Left kidney (tissue), 2 donors: ENCODE results near the gene IL12A. TPM values are rescaled to one million over a fixed set of nuclear protein-coding genes. Genes with fewer than 3 reads are reported as not detected.

Source experiments
- DNase-seq: peaks from one replicate; pipeline ENCODE4 v3.0.0-alpha.2; 2013
- polyA plus RNA-seq: library from polyadenylated mRNA; unstranded; fragments of 120-200 nt; gene quantifications from one replicate; pipeline ENCODE4 v1.2.1, GENCODE V29; 2013; ENCODE audit not compliant: insufficient read length

The IL12A gene
- polyA plus RNA-seq, 1 donor = 1.3 TPM

DNA sequence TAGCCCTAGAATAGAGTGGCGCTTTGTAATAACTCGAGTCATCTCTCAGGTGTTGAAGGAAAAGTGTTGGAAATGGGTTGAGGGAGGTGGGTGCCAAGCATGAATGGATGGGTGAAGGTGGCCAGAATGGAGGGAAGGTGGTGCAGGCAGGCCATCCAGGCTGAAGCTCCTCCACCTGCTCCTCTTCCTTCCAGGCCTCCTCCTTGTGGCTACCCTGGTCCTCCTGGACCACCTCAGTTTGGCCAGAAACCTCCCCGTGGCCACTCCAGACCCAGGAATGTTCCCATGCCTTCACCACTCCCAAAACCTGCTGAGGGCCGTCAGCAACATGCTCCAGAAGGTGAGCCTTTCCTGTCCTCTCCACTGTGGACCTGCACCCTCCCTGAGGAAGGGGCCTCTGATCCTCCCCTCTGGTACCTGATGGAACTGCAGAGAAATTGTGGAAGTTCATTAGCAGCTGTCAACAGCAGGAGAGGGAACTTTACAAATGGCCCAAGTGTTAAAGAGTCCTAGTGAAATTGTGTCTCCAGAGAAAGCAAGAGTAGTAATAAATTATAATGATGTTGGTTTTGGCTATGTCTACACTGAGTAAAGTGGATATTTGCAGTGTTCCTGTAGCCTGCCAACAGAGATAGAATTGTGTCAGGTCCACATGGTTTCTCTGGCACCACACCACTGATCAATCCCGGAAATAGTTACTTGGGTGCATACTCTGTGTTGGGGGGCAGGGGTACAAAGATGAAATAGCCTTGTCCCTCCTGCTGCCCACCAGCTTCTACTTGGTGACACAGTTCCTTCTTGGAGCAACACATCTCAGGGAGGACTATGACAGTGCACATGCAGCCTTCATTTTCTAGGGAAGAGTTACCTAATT is 1.6 kb downstream of the IL12A start:
- DNase-seq = no peak

DNA sequence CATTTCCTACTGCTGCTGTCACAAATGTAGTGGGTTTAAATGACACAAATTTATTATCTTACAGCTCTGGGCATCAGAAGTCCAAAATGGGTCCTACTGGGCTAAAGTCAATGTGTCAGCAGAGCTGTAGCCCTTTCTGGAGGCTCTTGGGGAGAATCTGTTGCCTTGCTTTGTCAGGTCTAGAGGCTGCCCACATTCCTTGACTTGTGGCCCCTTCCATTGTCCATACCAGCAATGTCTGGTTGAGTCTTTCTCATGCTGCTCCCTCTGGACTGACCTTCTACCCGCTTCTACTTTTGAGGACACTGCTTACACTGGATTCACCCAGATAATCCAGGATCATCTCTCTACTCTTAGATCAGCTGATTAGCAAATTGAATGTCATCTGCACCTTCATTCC is 3.0 kb downstream of the IL12A start:
- DNase-seq = no peak

DNA sequence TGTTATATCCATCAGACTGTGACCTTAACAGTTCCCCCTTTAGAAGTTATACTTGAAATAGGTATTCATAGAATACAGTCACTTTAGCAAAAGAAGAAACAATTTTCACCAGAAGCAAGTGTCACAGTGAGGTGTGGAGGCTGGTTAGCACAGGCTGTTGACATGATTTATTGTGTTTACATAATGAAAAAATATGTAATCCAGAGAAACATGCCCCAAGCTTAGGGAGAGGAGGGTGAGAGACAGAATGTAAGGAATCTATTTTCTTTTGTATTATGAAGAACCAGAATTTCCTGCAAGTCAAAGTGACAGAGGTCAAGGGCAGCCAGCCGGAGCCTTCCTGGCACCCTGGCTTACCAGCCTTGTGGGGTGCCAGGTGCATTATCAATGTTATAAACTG is 4.0 kb downstream of the IL12A start:
- no peak for DNase-seq

DNA sequence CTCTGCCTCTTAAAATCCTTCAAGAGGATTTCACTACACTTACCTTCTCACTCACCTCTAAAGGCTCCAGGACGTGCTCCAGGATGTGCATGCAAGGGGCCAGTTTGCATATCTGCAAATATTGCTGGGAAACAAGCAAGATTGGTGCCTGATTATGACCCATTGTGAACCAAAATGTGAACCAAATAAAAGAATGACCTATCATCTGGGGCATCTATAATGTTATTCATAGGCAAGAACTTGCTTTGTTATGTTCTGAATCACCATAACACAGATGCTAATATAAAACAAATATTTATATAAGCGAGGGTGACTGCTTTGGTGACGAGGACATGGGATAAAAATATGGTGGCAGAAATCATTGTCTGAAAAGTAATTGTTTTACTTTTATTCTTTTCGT is 5.5 kb downstream of the IL12A start:
- DNase-seq = no peak

DNA sequence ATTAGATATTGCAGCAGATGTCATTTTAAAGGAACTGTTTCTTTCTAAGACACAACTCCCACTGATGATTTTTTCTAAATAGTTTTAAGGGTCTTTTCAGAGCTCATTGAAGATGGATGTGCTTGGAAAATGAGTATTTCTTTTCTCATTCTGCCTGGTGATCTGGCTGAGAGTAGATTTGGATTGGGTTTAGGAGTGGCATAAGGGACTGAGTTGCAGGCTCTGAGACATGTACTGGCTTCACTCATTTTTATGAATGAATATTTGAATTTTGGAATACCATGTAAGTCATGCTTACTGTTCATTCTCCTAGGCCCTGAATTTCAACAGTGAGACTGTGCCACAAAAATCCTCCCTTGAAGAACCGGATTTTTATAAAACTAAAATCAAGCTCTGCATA is 6.5 kb downstream of the IL12A start:
- no peak for DNase-seq

DNA sequence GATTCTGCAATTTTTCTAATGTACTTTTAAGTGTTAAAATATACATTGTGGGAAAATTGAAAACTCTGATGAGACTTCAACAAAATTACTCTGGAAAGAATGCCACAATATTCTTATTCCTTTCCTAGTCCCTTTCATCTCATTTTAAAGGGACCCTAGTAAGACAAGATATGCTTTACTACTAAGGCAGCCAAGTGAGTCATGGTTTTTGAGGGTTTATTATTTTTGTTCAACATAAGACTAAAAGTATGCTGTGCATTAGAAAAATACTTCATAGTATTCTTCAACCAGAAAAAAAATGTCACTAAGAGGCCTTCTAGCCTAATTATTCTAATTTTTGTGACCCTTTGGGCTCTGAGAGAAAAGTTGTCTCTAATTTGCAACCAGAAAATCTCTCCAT is 7.4 kb downstream of the IL12A start:
- no peak for DNase-seq

DNA sequence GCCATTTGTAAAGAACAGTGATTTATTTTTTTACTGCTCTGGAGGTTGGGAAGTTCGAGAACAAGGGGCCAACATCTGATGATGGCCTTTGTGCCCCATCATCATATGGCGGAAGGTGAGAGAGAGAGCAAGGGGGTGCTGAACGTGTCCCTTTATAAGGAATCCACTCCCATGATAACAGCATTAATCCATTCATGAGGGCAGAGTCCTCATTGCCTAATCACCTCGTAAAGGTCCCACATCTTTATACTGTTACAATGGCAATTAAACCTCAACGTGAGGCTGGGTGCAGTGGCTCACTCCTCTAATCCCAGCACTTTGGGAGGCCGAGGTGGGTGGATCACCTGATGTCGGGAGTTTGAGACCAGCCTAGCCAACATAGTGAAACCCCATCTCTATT is 8.3 kb downstream of the IL12A start:
- DNase-seq = no peak

DNA sequence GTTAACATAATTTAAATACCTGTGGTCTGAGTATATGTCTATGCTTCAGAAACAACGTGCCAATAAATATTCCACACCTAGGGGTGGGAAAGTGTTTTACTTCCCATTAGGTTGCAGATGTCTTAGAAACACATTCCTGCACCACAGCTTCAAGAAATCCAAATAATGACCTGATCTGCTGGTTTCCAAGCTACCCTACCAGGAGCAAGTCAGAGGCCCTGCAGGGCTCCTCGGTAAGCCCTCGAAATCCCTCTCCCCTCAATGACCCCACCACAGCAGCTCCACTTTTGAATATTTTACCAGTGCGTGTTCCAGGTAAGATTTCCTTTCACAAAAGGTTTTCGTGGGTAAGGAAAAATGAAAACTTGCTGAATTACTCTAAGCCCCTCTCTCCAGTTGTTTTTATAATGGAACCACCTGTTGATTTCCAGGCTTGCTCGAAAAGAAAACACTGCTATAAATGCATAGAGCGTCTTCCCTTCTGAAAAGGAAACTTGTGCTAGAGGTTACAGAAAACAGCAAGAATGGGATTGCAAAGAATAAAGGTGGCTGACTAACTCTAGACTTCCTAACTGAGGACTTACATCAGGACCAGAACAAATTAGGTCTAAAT is 12.6 kb downstream of the IL12A start:
- no peak for DNase-seq

DNA sequence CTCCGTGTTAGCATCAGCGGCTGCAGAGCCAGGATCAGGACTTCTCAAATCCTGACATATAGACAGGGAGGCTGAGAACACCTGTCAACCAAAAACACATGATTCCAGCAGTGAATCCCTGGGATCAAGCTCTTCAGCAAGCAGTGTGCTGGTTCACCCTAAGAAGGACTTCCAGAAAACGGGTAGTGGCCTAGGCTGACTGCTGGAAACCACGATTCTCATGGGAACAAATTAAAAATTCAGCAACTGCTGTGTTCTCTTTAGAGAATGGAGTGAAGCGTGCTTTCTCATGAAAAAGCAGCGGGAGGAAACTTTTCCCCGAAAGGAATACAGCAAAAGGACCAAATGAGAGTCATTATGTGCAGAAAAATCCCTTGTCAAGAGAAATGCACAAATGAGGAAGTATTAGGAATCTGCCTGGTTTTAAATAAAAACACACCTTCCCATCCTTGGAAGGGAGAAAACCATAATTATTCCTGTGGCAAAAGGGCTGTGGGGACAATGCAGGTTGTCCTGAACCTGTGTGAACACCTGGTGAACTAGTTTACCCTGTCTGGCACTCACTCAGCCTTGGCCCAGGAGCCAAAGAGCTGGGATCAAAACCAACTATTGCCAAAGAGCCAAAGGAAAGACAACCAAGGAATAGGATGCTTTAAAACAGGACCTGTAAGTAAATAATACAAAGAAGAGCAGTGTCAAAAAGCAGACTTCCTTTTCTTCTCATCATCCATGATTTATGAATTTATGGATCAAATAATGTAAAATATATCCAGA is 13.4 kb downstream of the IL12A start:
- no peak for DNase-seq

DNA sequence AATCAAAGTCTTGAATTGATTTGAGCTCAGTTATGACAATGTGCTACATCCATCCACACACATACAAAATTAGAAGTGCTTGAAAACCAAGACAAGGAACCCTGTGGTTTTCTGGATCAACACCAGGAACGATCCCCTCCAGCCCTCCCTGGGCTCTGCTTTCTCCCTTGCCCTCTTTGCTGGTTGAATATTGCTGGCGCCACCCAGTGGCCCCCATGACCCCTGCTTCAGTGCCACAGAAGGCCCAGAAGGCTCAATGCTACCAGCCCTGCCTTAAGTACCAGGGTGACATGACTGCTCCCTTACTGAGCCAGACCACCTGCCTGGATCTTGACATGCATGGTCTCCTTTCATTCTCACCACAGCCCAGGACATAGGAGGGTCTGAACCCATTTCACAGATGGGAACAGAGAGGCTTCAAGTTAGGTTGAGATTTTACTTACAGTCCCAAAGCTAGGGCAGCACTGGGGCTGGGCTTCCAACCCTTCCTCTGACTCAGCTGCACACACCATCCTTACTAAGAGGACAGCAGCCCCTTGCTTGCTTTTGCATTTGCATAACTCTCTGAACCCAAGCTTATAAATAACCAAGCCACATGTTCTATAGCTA is 15.0 kb downstream of the IL12A start:
- no peak for DNase-seq

DNA sequence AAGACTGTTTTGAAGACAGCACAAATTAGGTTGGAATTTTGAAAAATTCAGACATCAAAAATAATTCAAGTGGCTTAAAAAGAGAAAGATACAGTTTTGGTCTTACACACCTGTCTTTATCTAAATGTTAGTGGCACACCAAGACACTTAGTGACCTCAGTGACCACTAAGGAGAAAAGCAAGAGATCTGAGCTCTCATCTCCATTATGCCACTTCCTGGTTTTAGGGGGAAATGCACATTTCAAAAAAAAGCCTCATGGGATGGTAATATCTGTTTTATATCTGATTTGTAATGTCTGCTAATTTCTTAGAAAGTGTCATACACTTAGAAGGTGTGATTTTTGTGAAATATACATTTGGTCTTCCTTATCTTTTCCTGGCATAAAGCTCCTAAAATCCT is 16.4 kb downstream of the IL12A start:
- DNase-seq = no peak

DNA sequence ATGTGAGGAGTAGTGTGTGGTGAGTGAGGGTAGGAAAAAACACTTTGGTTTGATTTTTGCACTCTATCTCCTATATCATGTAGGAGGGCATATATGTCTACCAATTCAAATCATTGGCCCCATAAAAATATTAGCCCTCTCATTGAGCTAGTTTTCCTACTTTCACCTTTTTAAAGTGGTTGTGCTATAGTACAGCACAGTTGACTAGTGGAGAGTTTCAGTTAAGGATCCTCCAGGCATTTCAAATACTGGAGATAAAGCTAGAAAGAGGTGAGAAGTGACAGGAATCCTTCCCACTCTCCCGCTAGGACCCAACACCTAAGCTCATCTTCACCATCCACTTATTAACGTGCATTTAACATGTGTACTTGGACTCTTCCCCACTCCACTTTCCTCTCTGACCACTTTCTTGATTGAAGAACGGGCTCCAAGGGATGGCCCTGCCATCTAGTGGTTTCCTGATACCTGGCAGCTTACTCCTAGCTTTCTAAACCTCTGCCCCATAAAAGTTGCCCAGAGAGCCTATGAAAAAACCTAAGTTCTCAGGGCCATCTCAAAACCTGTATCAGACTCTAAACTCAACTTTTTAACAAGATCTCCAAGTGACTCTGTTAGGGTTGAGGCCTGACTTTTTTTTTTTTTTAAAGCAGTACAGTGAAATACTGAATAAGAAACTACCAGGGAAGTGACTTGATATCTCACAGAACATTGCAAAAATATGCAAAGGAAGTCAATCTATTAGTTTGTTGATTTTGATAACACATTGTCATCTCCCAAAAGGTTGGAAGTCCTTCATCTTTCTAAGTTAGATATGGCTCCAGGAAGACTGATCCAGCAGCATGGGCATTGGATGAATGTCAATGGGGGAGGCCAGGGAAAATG is 17.9 kb downstream of the IL12A start:
- DNase-seq = peak; percentile 69

DNA sequence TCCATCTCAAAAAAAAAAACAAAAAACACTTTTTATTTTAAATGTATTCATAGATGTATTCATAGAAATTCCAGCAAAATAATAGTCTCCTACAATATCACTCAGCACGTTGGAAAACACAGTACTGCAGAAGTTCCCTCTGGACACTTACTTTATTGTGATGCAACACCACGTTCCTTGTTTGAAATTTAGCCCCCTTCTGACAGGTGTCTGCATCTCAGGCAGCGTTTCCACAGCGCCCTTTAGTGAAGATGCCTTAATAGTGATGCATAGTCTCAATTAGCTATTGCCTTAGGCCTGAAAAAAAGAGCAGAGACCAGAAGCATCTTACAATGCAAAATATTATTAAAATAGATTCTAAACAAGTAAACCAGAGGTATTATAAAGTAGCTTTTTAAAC is 20.3 kb downstream of the IL12A start:
- DNase-seq = no peak

DNA sequence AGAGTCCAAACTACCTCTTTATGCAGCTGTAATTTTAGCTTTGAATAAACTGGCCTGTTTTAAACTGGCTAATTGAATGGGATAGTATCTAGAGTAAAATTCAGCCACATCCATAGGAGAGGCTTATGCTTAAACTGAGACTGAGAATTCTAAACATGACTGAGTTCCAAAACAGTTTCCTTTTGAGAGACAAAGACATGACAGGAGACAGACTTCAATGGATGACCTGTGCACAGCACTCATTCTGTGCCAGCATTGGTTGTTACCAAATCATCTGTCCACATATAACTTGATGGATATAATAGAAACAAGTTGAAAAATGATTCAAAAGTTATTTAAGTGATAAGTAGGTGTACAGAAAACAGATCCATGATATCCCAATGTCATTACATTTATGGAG is 20.9 kb downstream of the IL12A start:
- no peak for DNase-seq

DNA sequence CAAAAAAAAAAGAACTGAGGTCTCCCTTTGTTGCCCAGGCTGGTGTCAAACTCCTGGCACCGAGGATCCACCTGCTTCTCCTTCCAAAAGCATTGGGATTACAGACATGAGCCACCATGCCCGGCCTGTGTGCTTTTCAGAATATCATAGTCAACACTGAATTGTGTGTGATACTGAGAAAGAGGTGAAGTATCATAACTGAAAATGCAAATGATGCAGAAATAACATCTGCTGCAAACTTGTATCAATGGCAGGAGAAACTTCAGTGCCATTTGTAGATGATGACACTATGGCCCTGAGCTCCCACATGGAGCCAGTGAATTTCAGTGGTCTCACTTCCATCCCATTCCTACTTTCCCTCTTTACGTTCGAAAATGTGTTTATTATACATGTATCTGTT is 21.9 kb downstream of the IL12A start:
- DNase-seq = no peak

DNA sequence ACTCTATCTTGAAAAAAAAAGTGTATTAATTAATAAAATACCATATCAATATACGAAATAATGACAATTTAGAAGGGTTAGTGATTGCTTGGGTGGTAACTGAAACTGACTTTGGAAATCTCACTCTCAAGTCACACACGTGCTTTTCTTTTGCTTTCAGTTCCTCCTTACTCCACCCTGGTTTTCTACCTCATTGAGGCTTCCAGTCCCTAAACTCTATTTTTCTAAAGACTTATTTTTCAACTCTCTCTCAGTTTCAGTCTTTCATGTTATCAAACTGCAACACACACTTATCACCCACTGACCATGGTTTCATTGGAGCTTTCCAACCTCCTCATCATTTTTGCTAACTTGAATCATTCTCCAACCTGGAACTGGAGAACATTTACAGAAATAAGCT is 23.5 kb downstream of the IL12A start:
- DNase-seq = no peak

DNA sequence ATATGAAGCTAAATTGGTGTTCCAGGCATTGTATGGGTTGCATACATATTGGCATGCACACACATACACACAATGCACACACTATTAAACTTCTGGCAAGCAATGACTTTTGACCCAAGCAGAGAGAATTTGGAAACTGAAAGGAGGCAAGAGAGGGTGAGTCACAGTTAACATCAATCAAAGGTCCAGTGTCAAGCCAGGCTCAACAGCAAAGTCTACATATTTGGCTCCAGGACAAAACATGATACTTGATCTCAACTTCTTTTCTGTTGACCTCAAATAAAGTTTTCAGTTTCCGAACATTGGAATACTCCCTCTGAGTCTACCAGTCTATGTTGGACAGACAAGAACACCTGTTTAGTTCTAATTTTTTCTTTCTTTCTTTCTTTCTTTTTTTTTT is 28.3 kb downstream of the IL12A start:
- no peak for DNase-seq

DNA sequence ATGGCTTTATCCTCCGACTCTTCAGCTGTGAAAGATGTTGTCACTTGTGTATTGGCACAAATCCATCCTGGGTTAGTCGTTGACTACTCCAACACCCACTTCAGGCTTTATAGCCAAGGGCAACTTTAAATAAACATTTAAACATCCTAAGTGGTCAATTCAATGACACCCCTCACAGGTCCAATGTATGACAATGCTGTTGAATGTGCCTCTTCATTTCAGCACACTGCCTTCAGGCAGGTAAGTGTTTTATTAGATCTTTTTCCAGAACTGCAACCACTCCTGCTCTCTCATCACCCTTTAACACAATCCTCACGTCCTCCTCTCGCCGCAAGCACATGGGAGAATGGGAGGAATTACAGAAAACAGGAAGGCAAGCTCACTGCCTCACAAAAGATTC is 30.3 kb downstream of the IL12A start:
- DNase-seq = no peak

DNA sequence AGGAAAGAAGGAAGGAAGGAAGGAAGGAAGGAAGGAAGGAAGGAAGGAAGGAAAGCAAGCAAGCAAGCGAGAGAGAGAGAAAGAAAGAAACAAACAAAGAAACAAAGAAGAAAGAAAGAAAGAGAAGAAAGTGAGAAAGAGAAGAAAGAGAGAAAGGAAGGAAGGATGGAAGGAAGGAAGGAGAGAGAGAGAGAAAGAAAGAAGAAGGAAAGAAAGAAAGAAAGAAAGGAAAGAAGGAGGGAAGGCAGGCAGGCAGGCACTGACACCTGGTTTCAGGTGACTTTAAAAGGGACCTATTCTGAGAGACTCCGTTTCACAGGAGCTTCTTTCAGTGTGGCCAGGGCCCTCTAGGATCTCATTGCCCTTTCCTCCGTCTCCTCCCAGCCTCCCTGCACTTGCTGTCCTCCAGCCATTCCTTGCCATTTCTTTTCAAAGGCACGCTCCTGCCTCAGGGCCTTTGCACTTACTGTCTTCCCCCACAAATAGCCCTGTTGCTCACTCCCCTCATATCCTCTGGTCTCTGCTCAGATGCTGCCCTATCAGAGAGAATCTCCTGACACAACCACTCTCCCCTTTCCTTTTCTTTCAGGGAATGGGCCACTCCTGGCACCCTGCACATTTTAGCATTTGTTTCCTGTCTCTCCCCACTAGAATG is 31.5 kb downstream of the IL12A start:
- no peak for DNase-seq

DNA sequence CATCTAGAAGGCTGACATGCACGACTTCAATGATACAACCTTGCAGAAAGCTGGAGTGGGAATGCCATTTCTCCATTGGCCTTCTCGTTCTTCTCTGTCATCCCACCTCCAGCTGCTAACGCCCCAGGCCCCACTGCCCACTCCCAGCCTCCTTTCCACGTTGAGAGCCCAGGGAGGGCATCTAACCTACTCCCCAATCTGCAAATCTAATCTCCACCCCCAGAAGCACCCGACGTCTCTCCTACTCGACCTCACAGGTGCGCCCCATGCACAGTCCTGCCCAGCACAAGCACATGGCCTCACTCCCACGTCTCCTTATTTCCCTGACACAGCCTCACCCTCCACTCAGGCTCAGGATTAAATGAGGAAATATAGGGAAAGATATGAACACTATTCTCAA is 33.4 kb downstream of the IL12A start:
- DNase-seq = no peak

DNA sequence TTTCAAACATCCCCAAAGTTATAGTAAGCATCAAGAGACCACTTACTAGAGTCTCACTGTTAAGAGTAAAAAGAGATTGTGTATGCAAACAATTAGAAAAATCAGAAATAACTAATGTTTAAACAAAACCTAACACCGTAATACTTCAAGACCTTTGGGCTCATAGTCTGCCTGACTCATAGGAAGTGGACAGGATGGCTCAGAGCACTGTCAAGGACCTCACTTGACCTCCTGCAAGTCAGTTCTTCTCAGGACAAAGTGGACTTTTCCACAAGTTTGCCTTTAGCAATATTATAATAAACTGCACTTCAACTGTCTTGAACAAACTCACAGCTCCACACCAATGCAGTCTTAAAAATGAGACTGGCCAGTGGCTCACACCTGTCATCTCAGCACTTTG is 34.8 kb downstream of the IL12A start:
- no peak for DNase-seq
